ENCODE results near the gene SNCG.

The SNCG gene

GRCh38 chr10:86957471-86958115 lies 806 bp upstream of the SNCG start, which contains the start of gene MMRN2:
TSS of gene MMRN2 (minus strand) at chr10:86957615. CDS start at chr10:86957541, 74 bp downstream.
- peak; percentile 72 for DNase-seq (ENCODE audit: low spot score)

GRCh38 chr10:86958901-86959736 lies 720 bp downstream of the SNCG start:
- DNase-seq (ENCODE audit: low spot score): peak; percentile 83
- H3K27ac ChIP-seq: peak overlapping the region; percentile 93 to 94
- peak overlapping the region; percentile 66 for H3K4me3 ChIP-seq
- TF ChIP-seq CTCF (IDR thresholded peaks at IDR 0.05): no peak

More at GRCh38 chr10:86957471-86958115, 806 bp upstream of the SNCG start, which contains the start of gene MMRN2:
- H3K27ac ChIP-seq: peak within 1 kb of the TSS; percentile 93 to 94
- TF ChIP-seq CTCF (IDR thresholded peaks at IDR 0.05): no peak
- peak within 1 kb of the TSS; percentile 66 for H3K4me3 ChIP-seq

GRCh38 chr10:86959737-86960002 lies 1.3 kb downstream of the SNCG start:
- DNase-seq (ENCODE audit: low spot score): no peak
- no peak for TF ChIP-seq CTCF (IDR thresholded peaks at IDR 0.05)
- H3K27ac ChIP-seq: peak overlapping the region; percentile 93 to 94
- H3K4me3 ChIP-seq: peak overlapping the region; percentile 66

- Histone ChIP-seq H3K27ac (peak overlapping the region; percentile 93 to 94), H3K4me3 (peak overlapping the region; percentile 66)
- peak; percentile 80 for DNase-seq (ENCODE audit: low spot score)
- peak; percentile 97 for TF ChIP-seq CTCF (IDR thresholded peaks at IDR 0.05)
Observed at GRCh38 chr10:86960003-86960862, 1.8 kb downstream of the SNCG start.

GRCh38 chr10:86960863-86961434 lies 2.5 kb downstream of the SNCG start:
- peak overlapping the region in 1 of 2 donors; percentile 94 for H3K27ac ChIP-seq
- DNase-seq (ENCODE audit: low spot score): no peak
- no peak for TF ChIP-seq CTCF (IDR thresholded peaks at IDR 0.05)
- H3K4me3 ChIP-seq: peak overlapping the region; percentile 66

- no peak for TF ChIP-seq CTCF (IDR thresholded peaks at IDR 0.05)
- Histone ChIP-seq H3K27ac (no peak overlapping the region), H3K4me3 (no peak overlapping the region)
- DNase-seq (ENCODE audit: low spot score): peak; percentile 60
Observed at GRCh38 chr10:86961481-86962091, 3.2 kb downstream of the SNCG start.

Measured in coronary artery (tissue), 2 donors.